AG04449 (cell line): ENCODE measurements around the gene DNAJC21.

Source experiments
- CTCF ChIA-PET: fragments of 350-600 bp; formaldehyde crosslinking; extraction: SDS; loops from one replicate; lab custom pipeline; 2021; ENCODE audit warnings: antibody characterized with exemption; lab: Yijun Ruan, JAX
- POLR2A ChIA-PET: fragments of 400-600, 350-600 bp; formaldehyde crosslinking; extraction: SDS; loops from one replicate; lab custom pipeline; 2020; ENCODE audit warnings: antibody characterized with exemption, inconsistent platforms; lab: Yijun Ruan, JAX
- DNase-seq: peaks from one replicate; pipeline ENCODE4 v3.0.0-alpha.2; 2010; ENCODE audit warnings: low read depth, low spot score
- H3K4me3 ChIP-seq: 2 replicates; pipeline ENCODE4 v1.5.1; 2011; ENCODE audit warnings: low read depth, mild to moderate bottlenecking, control low read depth, low read length
- CTCF ChIP-seq: IDR thresholded peaks from one replicate; pipeline ENCODE4 v1.5.1; 2011; ENCODE audit warnings: mild to moderate bottlenecking, moderate library complexity, low read length, control low read depth, inconsistent platforms; ENCODE audit not compliant: insufficient read depth; ENCODE audit errors: missing control alignments

Gene DNAJC21

GRCh38 chr5:34903260-34903659, 26.1 kb upstream of the DNAJC21 start:
- no peak for TF ChIP-seq CTCF
- ChIA-PET CTCF (interaction anchor here (1.0 to 18.8 kb wide), 5 partner anchors 9 to 425 kb away, joined by 3 to 687 read pairs (median 6); partner anchors contain the start of genes BRIX1 and RAD1), POLR2A (interaction anchor here (1.1 kb wide), 1 partner anchor 12 kb away, joined by 3 read pairs; the partner anchor contains the start of genes BRIX1 and RAD1)
- H3K4me3 ChIP-seq = no peak overlapping the region
- no peak for DNase-seq

- H3K4me3 ChIP-seq = no peak overlapping the region
- POLR2A ChIA-PET = interaction anchor here (1.4 kb wide), 1 partner anchor 10 kb away, joined by 4 read pairs; the partner anchor contains the start of genes BRIX1 and RAD1
- CTCF ChIA-PET = interaction anchor here (1.1 to 18.8 kb wide), 9 partner anchors 7 to 427 kb away, joined by 3 to 687 read pairs (median 8); partner anchors contain the start of genes BRIX1 and RAD1
- TF ChIP-seq CTCF = no peak
- no peak for DNase-seq
Measured at GRCh38 chr5:34905564-34905963, 23.8 kb upstream of the DNAJC21 start.

- no peak for TF ChIP-seq CTCF
- H3K4me3 ChIP-seq = no peak overlapping the region
- peak; percentile 77 for DNase-seq
- ChIA-PET POLR2A (no interaction called here), CTCF (interaction anchor here (4.6 kb wide), 1 partner anchor 15 kb away, joined by 18 read pairs; no protein-coding TSS in a partner anchor)
Measured at GRCh38 chr5:34913072-34913471, 16.3 kb upstream of the DNAJC21 start.

- ChIA-PET CTCF (interaction anchor here (0.6 to 4.4 kb wide), 9 partner anchors 9 to 438 kb away, joined by 3 to 18 read pairs (median 6); partner anchors contain the start of gene DNAJC21), POLR2A (interaction anchor here (0.6 to 2.7 kb wide), 8 partner anchors 9 to 381 kb away, joined by 3 to 14 read pairs (median 4); partner anchors contain the start of gene DNAJC21)
- TF ChIP-seq CTCF = no peak
- peak overlapping the region; percentile 93 for H3K4me3 ChIP-seq
- no peak for DNase-seq
Measured at GRCh38 chr5:34914671-34915138, 14.7 kb upstream of the DNAJC21 start.

- peak; percentile 15 for TF ChIP-seq CTCF
- CTCF ChIA-PET = interaction anchor here (0.6 to 4.4 kb wide), 10 partner anchors 9 to 439 kb away, joined by 3 to 18 read pairs (median 6); partner anchors contain the start of gene DNAJC21
- peak within 1 kb of the TSS; percentile 93 for H3K4me3 ChIP-seq
- POLR2A ChIA-PET = interaction anchor here (0.6 to 2.7 kb wide), 10 partner anchors 9 to 421 kb away, joined by 3 to 14 read pairs (median 4); partner anchors contain the start of gene DNAJC21
- DNase-seq = peak; percentile 77
Measured at GRCh38 chr5:34915139-34915855, 14.1 kb upstream of the DNAJC21 start, which contains the start of the genes BRIX1 and RAD1. TSS of gene BRIX1 (plus strand) at chr5:34915711. CDS start at chr5:34915739, 28 bp downstream. TSS of gene RAD1 (minus strand) at chr5:34915504. CDS start at chr5:34914892, 612 bp downstream.
